Measurements from ENCODE around the gene PSENEN. TPM values are rescaled to one million over a fixed set of nuclear protein-coding genes. Genes with fewer than 3 reads are reported as not detected.

PSENEN gene
- total RNA-seq = 10 to 100 TPM; 25.2 to 69.0 (median 40.9) TPM
- polyA plus RNA-seq = 10 to 100 TPM; 52.6 to 95.1 TPM
- long read RNA-seq, donor 1, transcript PSENEN-202 (4 exons, 1,661 nt) = major isoform, 8 of 10 reads
- long read RNA-seq, donor 1, partial matches to known transcripts = 1 of 10 reads
- long read RNA-seq, donor 1, other reads (novel, unspliced or antisense) = 1 of 10 reads
- long read RNA-seq, donor 2, transcript PSENEN-202 (4 exons, 1,661 nt) = major isoform, 12 of 16 reads
- long read RNA-seq, donor 2, partial matches to known transcripts = 2 of 16 reads
- long read RNA-seq, donor 2, other reads (novel, unspliced or antisense) = 1 of 16 reads
- long read RNA-seq, donor 3, transcript PSENEN-202 (4 exons, 1,661 nt) = major isoform, 12 of 14 reads
- long read RNA-seq, donor 3, partial matches to known transcripts = 0 of 14 reads
- long read RNA-seq, donor 3, other reads (novel, unspliced or antisense) = 0 of 14 reads

- Histone ChIP-seq H3K27me3 (no peaks in the 10 kb centered on the region), H3K4me3 (peak within 1 kb of the TSS; percentile 72 to 100 (median 90)), H3K4me1 (peaks cover 10 to 72% (median 39%) of the 10 kb centered on the region in 12 donors), H3K36me3 (peaks cover 0 to 16% (median 5%) of the 10 kb centered on the region in 9 donors), H3K27ac (peak within 1 kb of the TSS; percentile 99 to 100 (median 100)), H3K9me3 (no peaks in the 10 kb centered on the region)
- DNase-seq (peak; percentile 98 to 99 (median 98)), ATAC-seq (peak; percentile 81 to 88 (median 84))
- TF ChIP-seq, protein P1, sequence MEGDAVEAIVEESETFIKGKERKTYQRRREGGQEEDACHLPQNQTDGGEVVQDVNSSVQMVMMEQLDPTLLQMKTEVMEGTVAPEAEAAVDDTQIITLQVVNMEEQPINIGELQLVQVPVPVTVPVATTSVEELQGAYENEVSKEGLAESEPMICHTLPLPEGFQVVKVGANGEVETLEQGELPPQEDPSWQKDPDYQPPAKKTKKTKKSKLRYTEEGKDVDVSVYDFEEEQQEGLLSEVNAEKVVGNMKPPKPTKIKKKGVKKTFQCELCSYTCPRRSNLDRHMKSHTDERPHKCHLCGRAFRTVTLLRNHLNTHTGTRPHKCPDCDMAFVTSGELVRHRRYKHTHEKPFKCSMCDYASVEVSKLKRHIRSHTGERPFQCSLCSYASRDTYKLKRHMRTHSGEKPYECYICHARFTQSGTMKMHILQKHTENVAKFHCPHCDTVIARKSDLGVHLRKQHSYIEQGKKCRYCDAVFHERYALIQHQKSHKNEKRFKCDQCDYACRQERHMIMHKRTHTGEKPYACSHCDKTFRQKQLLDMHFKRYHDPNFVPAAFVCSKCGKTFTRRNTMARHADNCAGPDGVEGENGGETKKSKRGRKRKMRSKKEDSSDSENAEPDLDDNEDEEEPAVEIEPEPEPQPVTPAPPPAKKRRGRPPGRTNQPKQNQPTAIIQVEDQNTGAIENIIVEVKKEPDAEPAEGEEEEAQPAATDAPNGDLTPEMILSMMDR (IDR thresholded peaks at IDR 0.05) = peak in 1 of 12 donors; percentile 6
- TF ChIP-seq POLR2A (IDR thresholded peaks at IDR 0.05) = peak in 1 of 2 donors; percentile 43
- WGBS, 4 donors = 0 to 1% (median 0%) methylated on average over 24 to 40 of the region's 40 CpGs
- intact Hi-C loops (cut with DNase I) = loop anchor here in 5 of 10 donors (1.0 to 10.0 kb wide), 6 partner anchors 29 to 309 kb away; partner anchors contain the start of genes LRFN3 (in 2 of the 5), COX6B1 (in 1 of the 5), THAP8 (in 1 of the 5) and WDR62 (in 1 of the 5)
These were observed at the start of gene PSENEN, which contains the start of gene U2AF1L4 for GRCh38 chr19:35745328-35746086. PSENEN (plus strand) TSS chr19:35745651; CDS start chr19:35745931, 280 bp downstream. U2AF1L4 (minus strand) TSS chr19:35745418; CDS start chr19:35745391, 27 bp downstream.

DNA sequence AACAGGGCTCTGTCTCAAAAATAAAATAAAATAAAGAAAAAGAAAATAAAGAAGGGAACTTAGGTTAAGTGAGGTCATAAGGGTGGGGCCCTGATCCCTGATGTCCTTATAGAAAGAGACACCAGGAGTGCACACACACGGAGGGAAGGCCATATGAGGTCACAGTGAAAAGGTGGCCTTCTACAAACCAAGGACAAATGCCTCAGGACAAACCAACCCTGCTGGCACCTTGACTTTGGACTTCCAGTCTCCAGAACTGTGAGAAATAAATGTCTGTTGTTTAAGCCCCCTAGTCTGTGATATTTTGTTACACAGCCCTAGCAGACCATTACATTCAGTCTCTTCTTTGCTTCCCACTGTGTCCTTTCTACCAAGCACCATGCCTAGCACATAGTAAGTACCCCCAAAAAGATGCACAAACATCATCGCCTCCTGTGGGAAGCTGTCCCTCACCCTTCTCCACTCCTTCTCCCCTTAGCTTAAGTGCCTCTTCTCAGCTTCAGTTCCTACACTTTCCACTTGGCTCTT lies 49.5 kb upstream of the PSENEN start:
- no peaks in the 10 kb centered on the region for H3K9me3 ChIP-seq
- H3K4me3 ChIP-seq = no peak overlapping the region
- DNase-seq (no peak), ATAC-seq (no peak)
- H3K27me3 ChIP-seq = no peaks in the 10 kb centered on the region
- no peaks in the 10 kb centered on the region for H3K36me3 ChIP-seq
- WGBS, 4 donors = 75 to 85% (median 81%) methylated on average over 2 of the region's 2 CpGs
- H3K27ac ChIP-seq = no peak overlapping the region
- peaks cover 0 to 4% (median 0%) of the 10 kb centered on the region in 12 donors for H3K4me1 ChIP-seq
- intact Hi-C loops (cut with DNase I) = loop anchor here in 2 of 10 donors (2.0 to 10.0 kb wide), 3 partner anchors 21 to 239 kb away; partner anchors contain the start of gene LRFN3 (in 1 of the 2)
- TF ChIP-seq POLR2A (IDR thresholded peaks at IDR 0.05) = no peak
- TF ChIP-seq, protein P1 (IDR thresholded peaks at IDR 0.05) = no peak

GRCh38 chr19:35696835-35697234 lies 48.6 kb upstream of the PSENEN start:
- Histone ChIP-seq H3K4me1 (peaks cover 0 to 5% (median 0%) of the 10 kb centered on the region in 12 donors), H3K4me3 (no peak overlapping the region), H3K9me3 (no peaks in the 10 kb centered on the region), H3K36me3 (no peaks in the 10 kb centered on the region), H3K27ac (no peak overlapping the region), H3K27me3 (no peaks in the 10 kb centered on the region)
- ATAC-seq = no peak
- 73 to 87% (median 79%) methylated on average over 4 of the region's 4 CpGs for WGBS, 4 donors
- intact Hi-C loops (cut with DNase I) = loop anchor here in 1 of 10 donors (10.0 kb wide), 2 partner anchors 128 to 238 kb away; partner anchors contain the start of gene LRFN3
- DNase-seq = no peak
- no peak for TF ChIP-seq POLR2A (IDR thresholded peaks at IDR 0.05)
- TF ChIP-seq, protein P1 (IDR thresholded peaks at IDR 0.05) = no peak
